ENCODE data around the gene ARPC2. TPM values are rescaled to one million over a fixed set of nuclear protein-coding genes. Genes with fewer than 3 reads are reported as not detected.

Gene ARPC2
- total RNA-seq, 1 donor from 2014 or later: 51.4 TPM

- ATAC-seq: no peak
- no peak for DNase-seq (ENCODE audit: low spot score)
Measured at GRCh38 chr2:218216336-218216673, 684 bp upstream of the ARPC2 start.

GRCh38 chr2:218217360-218218267 is 625 bp downstream of the ARPC2 start:
- DNase-seq (ENCODE audit: low spot score) (peak; percentile 58), ATAC-seq (peak; percentile 50)

- ATAC-seq (no peak), DNase-seq (ENCODE audit: low spot score) (no peak)
Measured at GRCh38 chr2:218218268-218219185, 1.5 kb downstream of the ARPC2 start.

- ATAC-seq (no peak), DNase-seq (ENCODE audit: low spot score) (no peak)
Measured at GRCh38 chr2:218219934-218220333, 2.9 kb downstream of the ARPC2 start.

- no peak for DNase-seq (ENCODE audit: low spot score)
- ATAC-seq: no peak
Measured at GRCh38 chr2:218221000-218221399, 4.0 kb downstream of the ARPC2 start.

- no peak for DNase-seq (ENCODE audit: low spot score)
Measured at GRCh38 chr2:218223046-218223445, 6.1 kb downstream of the ARPC2 start.

GRCh38 chr2:218224186-218224585 is 7.2 kb downstream of the ARPC2 start:
- ATAC-seq (no peak), DNase-seq (ENCODE audit: low spot score) (no peak)

More at GRCh38 chr2:218223046-218223445, 6.1 kb downstream of the ARPC2 start:
- ATAC-seq: no peak

GRCh38 chr2:218226903-218227302 is 9.9 kb downstream of the ARPC2 start:
- DNase-seq (ENCODE audit: low spot score): no peak
- no peak for ATAC-seq

- DNase-seq (ENCODE audit: low spot score) (no peak), ATAC-seq (no peak)
Measured at GRCh38 chr2:218228366-218229090, 11.5 kb downstream of the ARPC2 start.

- no peak for DNase-seq (ENCODE audit: low spot score)
- peak; percentile 55 for ATAC-seq
Measured at GRCh38 chr2:218229239-218229638, 12.2 kb downstream of the ARPC2 start.

- ATAC-seq: no peak
- DNase-seq (ENCODE audit: low spot score): no peak
Measured at GRCh38 chr2:218229851-218230250, 12.9 kb downstream of the ARPC2 start.

GRCh38 chr2:218230882-218231281 is 13.9 kb downstream of the ARPC2 start:
- peak; percentile 39 for ATAC-seq
- DNase-seq (ENCODE audit: low spot score): no peak

GRCh38 chr2:218233543-218233942 is 16.6 kb downstream of the ARPC2 start:
- DNase-seq (ENCODE audit: low spot score) (no peak), ATAC-seq (no peak)

GRCh38 chr2:218234521-218234920 is 17.5 kb downstream of the ARPC2 start:
- ATAC-seq (no peak), DNase-seq (ENCODE audit: low spot score) (no peak)

- no peak for DNase-seq (ENCODE audit: low spot score)
- ATAC-seq: no peak
Measured at GRCh38 chr2:218235017-218235416, 18.0 kb downstream of the ARPC2 start.

- ATAC-seq (no peak), DNase-seq (ENCODE audit: low spot score) (no peak)
Measured at GRCh38 chr2:218236829-218237228, 19.8 kb downstream of the ARPC2 start.

- ATAC-seq: no peak
- no peak for DNase-seq (ENCODE audit: low spot score)
Measured at GRCh38 chr2:218238887-218239286, 21.9 kb downstream of the ARPC2 start.

- ATAC-seq (no peak), DNase-seq (ENCODE audit: low spot score) (no peak)
Measured at GRCh38 chr2:218244204-218244603, 27.2 kb downstream of the ARPC2 start.

GRCh38 chr2:218244665-218245064 is 27.7 kb downstream of the ARPC2 start:
- ATAC-seq: no peak
- DNase-seq (ENCODE audit: low spot score): no peak

GRCh38 chr2:218245214-218245613 is 28.2 kb downstream of the ARPC2 start:
- no peak for DNase-seq (ENCODE audit: low spot score)

GRCh38 chr2:218249691-218250090 is 32.7 kb downstream of the ARPC2 start:
- ATAC-seq (no peak), DNase-seq (ENCODE audit: low spot score) (no peak)

More at GRCh38 chr2:218245214-218245613, 28.2 kb downstream of the ARPC2 start:
- no peak for ATAC-seq

Data from left lobe of liver (tissue), 2 donors.